A549 (cell line): ENCODE data around the gene COMT.

Source experiments
- ESRRA ChIP-seq: fragments of 150-350 bp; IDR thresholded peaks from 2 replicates; pipeline ENCODE4 v1.6.1; 2014; ENCODE audit warnings: mild to moderate bottlenecking, low read length, borderline replicate concordance
- HDAC2 ChIP-seq: fragments of 200-600 bp; sonication (generic); IDR thresholded peaks from 2 replicates; pipeline ENCODE4 v1.6.1; 2016
- JUNB ChIP-seq: fragments of >200 bp; sonication (Bioruptor Twin); formaldehyde crosslinking; IDR thresholded peaks from 2 replicates; pipeline ENCODE4 v1.6.1; 2016
- POLR2A ChIP-seq: IDR thresholded peaks from 2 replicates; pipeline ENCODE4 v1.6.1; 2012; ENCODE audit warnings: mild to moderate bottlenecking, low read length
- TF ChIP-seq, protein P1 (sequence below): fragments of >200 bp; sonication (Bioruptor Twin); formaldehyde crosslinking; IDR thresholded peaks from 3 replicates; pipeline ENCODE4 v1.5.1; 2016
- TF ChIP-seq, protein P2 (sequence below): fragments of 450-650 bp; IDR thresholded peaks from 2 replicates; pipeline ENCODE4 v1.6.1; 2014; ENCODE audit warnings: antibody characterized with exemption

DNA sequence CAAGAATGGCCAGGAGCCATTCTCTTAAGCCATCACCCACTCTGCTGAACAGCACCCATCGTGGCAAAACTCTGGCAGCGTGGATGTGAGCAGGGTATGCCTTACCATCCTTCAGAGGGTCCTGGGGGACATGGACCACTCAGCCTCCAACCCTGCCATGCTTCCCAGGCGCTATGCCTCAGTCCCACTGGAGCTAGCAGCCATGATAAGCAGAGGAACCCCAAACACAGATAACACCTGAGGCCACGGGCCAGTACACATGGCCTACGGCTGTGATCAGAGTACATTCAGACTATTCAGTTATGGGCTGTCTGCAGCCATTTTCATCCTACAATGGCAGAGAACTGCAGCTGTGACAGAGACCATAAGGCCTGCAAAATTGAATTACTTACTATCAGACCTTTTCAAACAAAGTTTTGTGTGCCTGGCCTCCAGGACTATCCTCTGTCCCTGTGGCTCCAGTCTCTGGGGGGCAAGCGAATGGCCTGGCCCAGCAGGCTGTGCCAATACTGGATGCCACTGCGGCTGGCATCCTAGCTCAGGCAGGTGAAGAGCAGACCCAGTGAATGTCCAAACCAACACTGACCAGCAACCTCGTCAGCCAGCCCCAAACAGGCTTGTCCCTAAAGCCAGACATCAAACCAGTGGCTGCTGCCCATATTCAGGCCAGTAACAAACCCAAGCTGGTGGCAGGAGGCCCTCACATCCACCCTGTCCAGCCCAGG, 68.2 kb downstream of the COMT start:
- TF ChIP-seq POLR2A = no peak
- TF ChIP-seq, protein P1, sequence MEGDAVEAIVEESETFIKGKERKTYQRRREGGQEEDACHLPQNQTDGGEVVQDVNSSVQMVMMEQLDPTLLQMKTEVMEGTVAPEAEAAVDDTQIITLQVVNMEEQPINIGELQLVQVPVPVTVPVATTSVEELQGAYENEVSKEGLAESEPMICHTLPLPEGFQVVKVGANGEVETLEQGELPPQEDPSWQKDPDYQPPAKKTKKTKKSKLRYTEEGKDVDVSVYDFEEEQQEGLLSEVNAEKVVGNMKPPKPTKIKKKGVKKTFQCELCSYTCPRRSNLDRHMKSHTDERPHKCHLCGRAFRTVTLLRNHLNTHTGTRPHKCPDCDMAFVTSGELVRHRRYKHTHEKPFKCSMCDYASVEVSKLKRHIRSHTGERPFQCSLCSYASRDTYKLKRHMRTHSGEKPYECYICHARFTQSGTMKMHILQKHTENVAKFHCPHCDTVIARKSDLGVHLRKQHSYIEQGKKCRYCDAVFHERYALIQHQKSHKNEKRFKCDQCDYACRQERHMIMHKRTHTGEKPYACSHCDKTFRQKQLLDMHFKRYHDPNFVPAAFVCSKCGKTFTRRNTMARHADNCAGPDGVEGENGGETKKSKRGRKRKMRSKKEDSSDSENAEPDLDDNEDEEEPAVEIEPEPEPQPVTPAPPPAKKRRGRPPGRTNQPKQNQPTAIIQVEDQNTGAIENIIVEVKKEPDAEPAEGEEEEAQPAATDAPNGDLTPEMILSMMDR = no peak
- TF ChIP-seq, protein P2, sequence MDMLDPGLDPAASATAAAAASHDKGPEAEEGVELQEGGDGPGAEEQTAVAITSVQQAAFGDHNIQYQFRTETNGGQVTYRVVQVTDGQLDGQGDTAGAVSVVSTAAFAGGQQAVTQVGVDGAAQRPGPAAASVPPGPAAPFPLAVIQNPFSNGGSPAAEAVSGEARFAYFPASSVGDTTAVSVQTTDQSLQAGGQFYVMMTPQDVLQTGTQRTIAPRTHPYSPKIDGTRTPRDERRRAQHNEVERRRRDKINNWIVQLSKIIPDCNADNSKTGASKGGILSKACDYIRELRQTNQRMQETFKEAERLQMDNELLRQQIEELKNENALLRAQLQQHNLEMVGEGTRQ = no peak
- TF ChIP-seq ESRRA = no peak
- TF ChIP-seq HDAC2 = no peak
- TF ChIP-seq JUNB = no peak
